HepG2 (cell line): ENCODE data around the gene FBXW12. TPM values are rescaled to one million over a fixed set of nuclear protein-coding genes. Genes with fewer than 3 reads are reported as not detected.
A peak's percentile ranks its signal among the peaks of the same experiment; 100 is the strongest.

ENCODE experiments used
- AKAP8 ChIP-seq: sonication (generic); formaldehyde crosslinking; IDR thresholded peaks from 2 replicates; pipeline ENCODE4 v1.5.1; 2020; ENCODE audit warnings: mild to moderate bottlenecking, missing genetic modification reagents
- FOSL2 ChIP-seq: sonication (generic); formaldehyde crosslinking; IDR thresholded peaks from 2 replicates; pipeline ENCODE4 v1.4.0; 2020; ENCODE audit warnings: missing genetic modification reagents
- IRF2 ChIP-seq: IDR thresholded peaks from 2 replicates; pipeline ENCODE4 v1.6.1; 2018; ENCODE audit warnings: missing genetic modification reagents, missing compliant biosample characterization
- JARID2 ChIP-seq: sonication (generic); formaldehyde crosslinking; IDR thresholded peaks from 2 replicates; pipeline ENCODE4 v1.8.1; 2023; ENCODE audit warnings: missing genetic modification reagents, inconsistent platforms; ENCODE audit not compliant: insufficient replicate concordance
- MED8 ChIP-seq: sonication (generic); formaldehyde crosslinking; IDR thresholded peaks from 2 replicates; pipeline ENCODE4 v1.8.1; 2023; ENCODE audit warnings: mild to moderate bottlenecking, missing genetic modification reagents; ENCODE audit not compliant: insufficient replicate concordance
- NFATC3 ChIP-seq: sonication (generic); formaldehyde crosslinking; IDR thresholded peaks from 2 replicates; pipeline ENCODE4 v1.5.1; 2020; ENCODE audit warnings: mild to moderate bottlenecking, missing genetic modification reagents
- POLR2A ChIP-seq, 2 experiments: IDR thresholded peaks; 2 replicates each; pipeline ENCODE4 v1.6.1; 2011; ENCODE audit warnings: low read depth in 2 of 2, low read length in 2 of 2, mild to moderate bottlenecking in 1 of 2, moderate library complexity in 1 of 2; ENCODE audit not compliant: insufficient read depth in 1 of 2
- RAD21 ChIP-seq: fragments of 450-650 bp; formaldehyde crosslinking; IDR thresholded peaks from 2 replicates; pipeline ENCODE4 v1.5.0; 2020; ENCODE audit warnings: mild to moderate bottlenecking
- ZFP41 ChIP-seq: sonication (generic); formaldehyde crosslinking; IDR thresholded peaks from 2 replicates; pipeline ENCODE4 v1.4.0; 2020; ENCODE audit warnings: mild to moderate bottlenecking, missing genetic modification reagents, borderline replicate concordance
- ZNF251 ChIP-seq: sonication (generic); formaldehyde crosslinking; IDR thresholded peaks from 2 replicates; pipeline ENCODE4 v1.9.0; 2021; ENCODE audit warnings: mild to moderate bottlenecking, missing genetic modification reagents
- ZNF761 ChIP-seq: sonication (generic); formaldehyde crosslinking; conservative IDR thresholded peaks from 2 replicates; pipeline ENCODE4 v1.4.0; 2020; ENCODE audit warnings: mild to moderate bottlenecking, missing genetic modification reagents
- ZNF879 ChIP-seq: sonication (generic); formaldehyde crosslinking; IDR thresholded peaks from 2 replicates; pipeline ENCODE4 v1.8.1; 2023; ENCODE audit warnings: missing genetic modification reagents
- polyA plus RNA-seq, 8 experiments: library from polyadenylated mRNA; depleted of rRNA in 3 of 8; stranded (reverse) in 7 of 8; unstranded in 1 of 8; fragments of >200 nt; fragmentation: Illumina TruSeq in 4 of 8; extraction: Trizol in 4 of 8; gene quantifications; 2 replicates each; pipeline versions ENCODE4 v1.2.1 to v1.2.3, GENCODE V29; 2011 to 2016; ENCODE audit warnings: low read depth in 4 of 8, missing spikeins in 1 of 8, mixed read lengths in 1 of 8; ENCODE audit not compliant: insufficient read depth in 1 of 8
- total RNA-seq, 5 experiments: library from RNA; depleted of rRNA; stranded (reverse); fragments of >200 nt; fragmentation: Illumina TruSeq; extraction: Trizol; gene quantifications; 2 replicates each; pipeline ENCODE4 v1.2.3, GENCODE V29; 2016; ENCODE audit warnings: low read depth in 1 of 5
- TF ChIP-seq, protein P1 (sequence below): sonication (generic); formaldehyde crosslinking; IDR thresholded peaks from 2 replicates; pipeline ENCODE4 v1.8.0; 2022; ENCODE audit warnings: mild to moderate bottlenecking, missing genetic modification reagents, moderate library complexity
- TF ChIP-seq, protein P2 (sequence below): sonication (generic); formaldehyde crosslinking; conservative IDR thresholded peaks from 2 replicates; pipeline ENCODE4 v1.8.1; 2023; ENCODE audit warnings: missing genetic modification reagents
- TF ChIP-seq, protein P3 (sequence below): sonication (generic); formaldehyde crosslinking; IDR thresholded peaks from 2 replicates; pipeline ENCODE4 v1.4.0; 2020; ENCODE audit warnings: missing genetic modification reagents
- TF ChIP-seq, protein P4 (sequence below): sonication (generic); formaldehyde crosslinking; IDR thresholded peaks from 2 replicates; pipeline ENCODE4 v1.5.1; 2020; ENCODE audit warnings: mild to moderate bottlenecking, missing genetic modification reagents
- TF ChIP-seq, protein P5 (sequence below): sonication (generic); formaldehyde crosslinking; IDR thresholded peaks from 2 replicates; pipeline ENCODE4 v1.4.0; 2020; ENCODE audit warnings: missing genetic modification reagents, borderline replicate concordance

FBXW12 gene
- total and polyA plus RNA-seq, 2 of the 13 experiments (the other 11 are each of a cell fraction or from before 2014, with no cell fraction given) = not detected

DNA sequence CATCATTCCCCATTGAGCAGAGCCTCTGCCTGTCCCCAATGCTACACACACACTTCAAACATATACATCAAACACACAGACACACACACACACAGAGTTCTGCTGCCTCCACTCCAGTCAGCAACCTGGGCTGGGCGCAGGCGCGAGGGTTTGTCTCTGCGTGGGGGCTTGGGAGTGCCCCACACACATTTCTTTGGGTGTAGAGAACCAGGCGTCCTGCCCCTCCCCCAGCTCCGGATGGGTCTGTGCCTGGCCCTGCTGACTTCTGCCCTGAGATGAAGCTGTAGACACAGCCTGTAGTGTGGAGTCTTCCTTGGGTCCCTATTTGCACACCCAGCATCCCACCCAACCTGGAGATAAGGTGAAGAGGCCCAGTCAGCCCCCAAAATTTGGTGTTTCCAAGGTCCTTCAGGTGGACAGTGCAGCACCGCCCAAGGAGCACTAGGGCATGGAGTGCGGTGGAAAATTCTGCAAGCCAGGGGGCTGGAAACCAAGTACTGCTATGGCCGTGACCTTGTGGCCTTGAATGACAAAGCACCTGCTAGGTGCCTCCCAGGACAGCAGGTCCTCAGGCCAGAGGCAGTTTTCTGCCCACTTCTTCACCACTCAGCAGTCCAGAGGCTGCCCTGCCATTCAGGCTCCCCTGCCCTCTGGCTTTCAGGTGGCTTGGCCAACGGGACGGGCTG lies 26.8 kb downstream of the FBXW12 start (continued):
- TF ChIP-seq, protein P1, sequence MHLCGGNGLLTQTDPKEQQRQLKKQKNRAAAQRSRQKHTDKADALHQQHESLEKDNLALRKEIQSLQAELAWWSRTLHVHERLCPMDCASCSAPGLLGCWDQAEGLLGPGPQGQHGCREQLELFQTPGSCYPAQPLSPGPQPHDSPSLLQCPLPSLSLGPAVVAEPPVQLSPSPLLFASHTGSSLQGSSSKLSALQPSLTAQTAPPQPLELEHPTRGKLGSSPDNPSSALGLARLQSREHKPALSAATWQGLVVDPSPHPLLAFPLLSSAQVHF (CRISPR knock-in tag) = no peak
- TF ChIP-seq ZFP41 (CRISPR knock-in tag) = no peak
- TF ChIP-seq, protein P2, sequence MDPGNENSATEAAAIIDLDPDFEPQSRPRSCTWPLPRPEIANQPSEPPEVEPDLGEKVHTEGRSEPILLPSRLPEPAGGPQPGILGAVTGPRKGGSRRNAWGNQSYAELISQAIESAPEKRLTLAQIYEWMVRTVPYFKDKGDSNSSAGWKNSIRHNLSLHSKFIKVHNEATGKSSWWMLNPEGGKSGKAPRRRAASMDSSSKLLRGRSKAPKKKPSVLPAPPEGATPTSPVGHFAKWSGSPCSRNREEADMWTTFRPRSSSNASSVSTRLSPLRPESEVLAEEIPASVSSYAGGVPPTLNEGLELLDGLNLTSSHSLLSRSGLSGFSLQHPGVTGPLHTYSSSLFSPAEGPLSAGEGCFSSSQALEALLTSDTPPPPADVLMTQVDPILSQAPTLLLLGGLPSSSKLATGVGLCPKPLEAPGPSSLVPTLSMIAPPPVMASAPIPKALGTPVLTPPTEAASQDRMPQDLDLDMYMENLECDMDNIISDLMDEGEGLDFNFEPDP (CRISPR knock-in tag) = no peak
- TF ChIP-seq POLR2A (IDR thresholded peaks at IDR 0.05; ENCODE audit: insufficient read depth in 1 of 2, low read depth in 2 of 2, low read length in 2 of 2) = peak in 1 of 2 experiments; percentile 18; a peak in 1 of 4 replicates
- peak; percentile 73; the same call in 1 of the 2 replicates for TF ChIP-seq AKAP8 (CRISPR knock-in tag)
- TF ChIP-seq JARID2 (CRISPR knock-in tag) = no peak
- TF ChIP-seq IRF2 = no peak
- TF ChIP-seq ZNF251 = 0 out of 2 replicates have a peak, but pooled peaks have one; percentile 18
- TF ChIP-seq ZNF761 = no peak
- no peak for TF ChIP-seq ZNF879 (CRISPR knock-in tag)
- TF ChIP-seq NFATC3 (CRISPR knock-in tag) = no peak
- TF ChIP-seq FOSL2 = no peak
- TF ChIP-seq, protein P3, sequence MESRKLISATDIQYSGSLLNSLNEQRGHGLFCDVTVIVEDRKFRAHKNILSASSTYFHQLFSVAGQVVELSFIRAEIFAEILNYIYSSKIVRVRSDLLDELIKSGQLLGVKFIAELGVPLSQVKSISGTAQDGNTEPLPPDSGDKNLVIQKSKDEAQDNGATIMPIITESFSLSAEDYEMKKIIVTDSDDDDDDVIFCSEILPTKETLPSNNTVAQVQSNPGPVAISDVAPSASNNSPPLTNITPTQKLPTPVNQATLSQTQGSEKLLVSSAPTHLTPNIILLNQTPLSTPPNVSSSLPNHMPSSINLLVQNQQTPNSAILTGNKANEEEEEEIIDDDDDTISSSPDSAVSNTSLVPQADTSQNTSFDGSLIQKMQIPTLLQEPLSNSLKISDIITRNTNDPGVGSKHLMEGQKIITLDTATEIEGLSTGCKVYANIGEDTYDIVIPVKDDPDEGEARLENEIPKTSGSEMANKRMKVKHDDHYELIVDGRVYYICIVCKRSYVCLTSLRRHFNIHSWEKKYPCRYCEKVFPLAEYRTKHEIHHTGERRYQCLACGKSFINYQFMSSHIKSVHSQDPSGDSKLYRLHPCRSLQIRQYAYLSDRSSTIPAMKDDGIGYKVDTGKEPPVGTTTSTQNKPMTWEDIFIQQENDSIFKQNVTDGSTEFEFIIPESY (CRISPR knock-in tag) = no peak
- TF ChIP-seq, protein P4, sequence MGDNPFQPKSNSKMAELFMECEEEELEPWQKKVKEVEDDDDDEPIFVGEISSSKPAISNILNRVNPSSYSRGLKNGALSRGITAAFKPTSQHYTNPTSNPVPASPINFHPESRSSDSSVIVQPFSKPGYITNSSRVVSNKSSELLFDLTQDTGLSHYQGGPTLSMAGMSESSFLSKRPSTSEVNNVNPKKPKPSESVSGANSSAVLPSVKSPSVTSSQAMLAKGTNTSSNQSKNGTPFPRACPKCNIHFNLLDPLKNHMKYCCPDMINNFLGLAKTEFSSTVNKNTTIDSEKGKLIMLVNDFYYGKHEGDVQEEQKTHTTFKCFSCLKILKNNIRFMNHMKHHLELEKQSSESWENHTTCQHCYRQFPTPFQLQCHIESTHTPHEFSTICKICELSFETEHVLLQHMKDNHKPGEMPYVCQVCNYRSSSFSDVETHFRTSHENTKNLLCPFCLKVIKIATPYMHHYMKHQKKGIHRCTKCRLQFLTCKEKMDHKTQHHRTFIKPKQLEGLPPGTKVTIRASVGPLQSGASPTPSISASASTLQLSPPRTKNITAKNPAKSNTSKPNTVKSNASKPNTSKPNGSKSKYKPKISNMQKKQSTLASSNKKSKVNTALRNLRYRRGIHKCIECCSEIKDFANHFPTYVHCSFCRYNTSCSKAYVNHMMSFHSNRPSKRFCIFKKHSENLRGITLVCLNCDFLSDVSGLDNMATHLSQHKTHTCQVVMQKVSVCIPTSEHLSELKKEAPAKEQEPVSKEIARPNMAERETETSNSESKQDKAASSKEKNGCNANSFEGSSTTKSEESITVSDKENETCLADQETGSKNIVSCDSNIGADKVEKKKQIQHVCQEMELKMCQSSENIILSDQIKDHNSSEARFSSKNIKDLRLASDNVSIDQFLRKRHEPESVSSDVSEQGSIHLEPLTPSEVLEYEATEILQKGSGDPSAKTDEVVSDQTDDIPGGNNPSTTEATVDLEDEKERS (CRISPR knock-in tag) = 0 out of 2 replicates have a peak, but pooled peaks have one; percentile 21
- TF ChIP-seq, protein P5, sequence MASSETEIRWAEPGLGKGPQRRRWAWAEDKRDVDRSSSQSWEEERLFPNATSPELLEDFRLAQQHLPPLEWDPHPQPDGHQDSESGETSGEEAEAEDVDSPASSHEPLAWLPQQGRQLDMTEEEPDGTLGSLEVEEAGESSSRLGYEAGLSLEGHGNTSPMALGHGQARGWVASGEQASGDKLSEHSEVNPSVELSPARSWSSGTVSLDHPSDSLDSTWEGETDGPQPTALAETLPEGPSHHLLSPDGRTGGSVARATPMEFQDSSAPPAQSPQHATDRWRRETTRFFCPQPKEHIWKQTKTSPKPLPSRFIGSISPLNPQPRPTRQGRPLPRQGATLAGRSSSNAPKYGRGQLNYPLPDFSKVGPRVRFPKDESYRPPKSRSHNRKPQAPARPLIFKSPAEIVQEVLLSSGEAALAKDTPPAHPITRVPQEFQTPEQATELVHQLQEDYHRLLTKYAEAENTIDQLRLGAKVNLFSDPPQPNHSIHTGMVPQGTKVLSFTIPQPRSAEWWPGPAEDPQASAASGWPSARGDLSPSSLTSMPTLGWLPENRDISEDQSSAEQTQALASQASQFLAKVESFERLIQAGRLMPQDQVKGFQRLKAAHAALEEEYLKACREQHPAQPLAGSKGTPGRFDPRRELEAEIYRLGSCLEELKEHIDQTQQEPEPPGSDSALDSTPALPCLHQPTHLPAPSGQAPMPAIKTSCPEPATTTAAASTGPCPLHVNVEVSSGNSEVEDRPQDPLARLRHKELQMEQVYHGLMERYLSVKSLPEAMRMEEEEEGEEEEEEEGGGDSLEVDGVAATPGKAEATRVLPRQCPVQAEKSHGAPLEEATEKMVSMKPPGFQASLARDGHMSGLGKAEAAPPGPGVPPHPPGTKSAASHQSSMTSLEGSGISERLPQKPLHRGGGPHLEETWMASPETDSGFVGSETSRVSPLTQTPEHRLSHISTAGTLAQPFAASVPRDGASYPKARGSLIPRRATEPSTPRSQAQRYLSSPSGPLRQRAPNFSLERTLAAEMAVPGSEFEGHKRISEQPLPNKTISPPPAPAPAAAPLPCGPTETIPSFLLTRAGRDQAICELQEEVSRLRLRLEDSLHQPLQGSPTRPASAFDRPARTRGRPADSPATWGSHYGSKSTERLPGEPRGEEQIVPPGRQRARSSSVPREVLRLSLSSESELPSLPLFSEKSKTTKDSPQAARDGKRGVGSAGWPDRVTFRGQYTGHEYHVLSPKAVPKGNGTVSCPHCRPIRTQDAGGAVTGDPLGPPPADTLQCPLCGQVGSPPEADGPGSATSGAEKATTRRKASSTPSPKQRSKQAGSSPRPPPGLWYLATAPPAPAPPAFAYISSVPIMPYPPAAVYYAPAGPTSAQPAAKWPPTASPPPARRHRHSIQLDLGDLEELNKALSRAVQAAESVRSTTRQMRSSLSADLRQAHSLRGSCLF (CRISPR knock-in tag) = no peak
- peak; percentile 35 for TF ChIP-seq MED8 (CRISPR knock-in tag)
- no peak for TF ChIP-seq RAD21 (CRISPR knock-in tag)
